ENCODE results near the gene AKAP9.
"Not testable (repeated sequence)": the region's sequence is repeated elsewhere in the genome, so short reads cannot be mapped to it uniquely, and the experiment has no call there.

Gene AKAP9

GRCh38 chr7:91940572-91941341, at the start of gene AKAP9:
Gene AKAP9, plus strand, starts transcription at chr7:91940862. Its CDS starts 238 bp downstream, at chr7:91941100.
- DNase-seq, result peak; percentile 92

GRCh38 chr7:91892099-91892705, 48.5 kb upstream of the AKAP9 start:
- DNase-seq, result no peak

- DNase-seq, result no peak
These were observed 47.8 kb upstream of the AKAP9 start for GRCh38 chr7:91892821-91893340.

- DNase-seq, result not testable (repeated sequence)
These were observed 47.0 kb upstream of the AKAP9 start for GRCh38 chr7:91893699-91894098.

- no peak for DNase-seq
These were observed 45.7 kb upstream of the AKAP9 start for GRCh38 chr7:91894781-91895480.

- no peak for DNase-seq
These were observed 42.2 kb upstream of the AKAP9 start for GRCh38 chr7:91898240-91898992.

- no peak for DNase-seq
These were observed 41.1 kb upstream of the AKAP9 start for GRCh38 chr7:91899563-91899962.

GRCh38 chr7:91910171-91910570, 30.5 kb upstream of the AKAP9 start:
- DNase-seq, result no peak

- no peak for DNase-seq
These were observed 29.5 kb upstream of the AKAP9 start for GRCh38 chr7:91911121-91911520.

GRCh38 chr7:91912494-91912893, 28.2 kb upstream of the AKAP9 start:
- DNase-seq, result no peak

GRCh38 chr7:91913612-91914011, 27.1 kb upstream of the AKAP9 start:
- no peak for DNase-seq

GRCh38 chr7:91915401-91916050, 25.1 kb upstream of the AKAP9 start:
- no peak for DNase-seq

- DNase-seq, result no peak
These were observed 24.6 kb upstream of the AKAP9 start for GRCh38 chr7:91916051-91916440.

- DNase-seq, result no peak
These were observed 22.3 kb upstream of the AKAP9 start for GRCh38 chr7:91918356-91918755.

GRCh38 chr7:91922857-91923256, 17.8 kb upstream of the AKAP9 start:
- no peak for DNase-seq

- no peak for DNase-seq
These were observed 12.8 kb upstream of the AKAP9 start for GRCh38 chr7:91927912-91928311.

- no peak for DNase-seq
These were observed 11.2 kb upstream of the AKAP9 start for GRCh38 chr7:91929463-91929862.

GRCh38 chr7:91940171-91940570, 491 bp upstream of the AKAP9 start:
- DNase-seq, result peak; percentile 37

- peak; percentile 52 for DNase-seq
These were observed 788 bp downstream of the AKAP9 start for GRCh38 chr7:91941450-91941849.

- DNase-seq, result no peak
These were observed 1.6 kb downstream of the AKAP9 start for GRCh38 chr7:91942312-91942711.

- DNase-seq, result not testable (repeated sequence)
These were observed 4.3 kb downstream of the AKAP9 start for GRCh38 chr7:91944970-91945369.

GRCh38 chr7:91945476-91945875, 4.8 kb downstream of the AKAP9 start:
- no peak for DNase-seq

Data from CD4-positive, alpha-beta T cell treated with Interleukin-17A for 4 hours (primary cell).